Measurements from ENCODE around the gene HMGA1. TPM values are rescaled to one million over a fixed set of nuclear protein-coding genes. Genes with fewer than 3 reads are reported as not detected.
"Not testable (repeated sequence)": the region's sequence is repeated elsewhere in the genome, so short reads cannot be mapped to it uniquely, and the experiment has no call there.

Gene HMGA1
- polyA plus RNA-seq, 1 donor from 2014 or later: 31.5 TPM

- H3K79me2 ChIP-seq (replicated peaks; ENCODE audit: insufficient read depth, low read length); H4K20me1 ChIP-seq (ENCODE audit: insufficient read depth); H3K4me3 ChIP-seq (ENCODE audit: low read length); H3K4me2 ChIP-seq (ENCODE audit: low read length); H2AFZ ChIP-seq (ENCODE audit: low read depth, low read length); H3K36me3 ChIP-seq (ENCODE audit: insufficient read depth, low read length); H3K9me2 ChIP-seq (ENCODE audit: insufficient read depth, low read length); H3K27ac ChIP-seq (ENCODE audit: low read length); H3K9me3 ChIP-seq (ENCODE audit: low read length); H3K27me3 ChIP-seq (ENCODE audit: insufficient read depth, low read depth, low read length); H3F3A ChIP-seq (ENCODE audit: insufficient read depth, low read length, poor library complexity, severe bottlenecking); H3K9ac ChIP-seq (ENCODE audit: low read length): not testable (repeated sequence)
These were observed 26.8 kb downstream of the HMGA1 start for GRCh38 chr6:34263484-34263883.

GRCh38 chr6:34267746-34268145, 31.1 kb downstream of the HMGA1 start:
- no peak for TF ChIP-seq MXI1 (conservative IDR thresholded peaks at IDR 0.05; ENCODE audit: poor library complexity, severe bottlenecking)
- no peak for TF ChIP-seq EZH2 (IDR thresholded peaks at IDR 0.05; ENCODE audit: borderline replicate concordance, insufficient read depth, low read length, poor library complexity, severe bottlenecking)
- TF ChIP-seq EP300 (conservative IDR thresholded peaks at IDR 0.05; ENCODE audit: poor library complexity, severe bottlenecking): no peak
- no peak for TF ChIP-seq RAD21 (conservative IDR thresholded peaks at IDR 0.05)
- no peak for TF ChIP-seq CTCF (IDR thresholded peaks at IDR 0.05; ENCODE audit: poor library complexity, severe bottlenecking)
- no peak for TF ChIP-seq POLR2AphosphoS5 (IDR thresholded peaks at IDR 0.05)
- no peak for TF ChIP-seq REST (IDR thresholded peaks at IDR 0.05; ENCODE audit: borderline replicate concordance)
- no peak for TF ChIP-seq SMC3 (conservative IDR thresholded peaks at IDR 0.05; ENCODE audit: poor library complexity)
- TF ChIP-seq TAF1 (IDR thresholded peaks at IDR 0.05; ENCODE audit: low read depth): no peak
- no peak overlapping the region for H3K27ac ChIP-seq (ENCODE audit: low read length)
- H2AFZ ChIP-seq (ENCODE audit: low read depth, low read length): no peak overlapping the region
- H3F3A ChIP-seq (ENCODE audit: insufficient read depth, low read length, poor library complexity, severe bottlenecking): no peaks in the 10 kb centered on the region
- no peak overlapping the region for H3K4me3 ChIP-seq (ENCODE audit: low read length)
- H3K9me2 ChIP-seq (ENCODE audit: insufficient read depth, low read length): no peaks in the 10 kb centered on the region
- no peaks in the 10 kb centered on the region for H3K27me3 ChIP-seq (ENCODE audit: insufficient read depth, low read depth, low read length)
- H3K36me3 ChIP-seq (ENCODE audit: insufficient read depth, low read length): no peaks in the 10 kb centered on the region
- no peaks in the 10 kb centered on the region for H3K79me2 ChIP-seq (replicated peaks; ENCODE audit: insufficient read depth, low read length)
- no peak overlapping the region for H3K4me2 ChIP-seq (ENCODE audit: low read length)
- no peaks in the 10 kb centered on the region for H3K9me3 ChIP-seq (ENCODE audit: low read length)
- no peak overlapping the region for H3K9ac ChIP-seq (ENCODE audit: low read length)
- no peaks in the 10 kb centered on the region for H4K20me1 ChIP-seq (ENCODE audit: insufficient read depth)

- H3K27me3 ChIP-seq (ENCODE audit: insufficient read depth, low read depth, low read length); H3K4me3 ChIP-seq (ENCODE audit: low read length); H4K20me1 ChIP-seq (ENCODE audit: insufficient read depth); H3K9ac ChIP-seq (ENCODE audit: low read length); H3K4me2 ChIP-seq (ENCODE audit: low read length); H2AFZ ChIP-seq (ENCODE audit: low read depth, low read length); H3K36me3 ChIP-seq (ENCODE audit: insufficient read depth, low read length); H3K9me3 ChIP-seq (ENCODE audit: low read length); H3K27ac ChIP-seq (ENCODE audit: low read length); H3K79me2 ChIP-seq (replicated peaks; ENCODE audit: insufficient read depth, low read length); H3K9me2 ChIP-seq (ENCODE audit: insufficient read depth, low read length); H3F3A ChIP-seq (ENCODE audit: insufficient read depth, low read length, poor library complexity, severe bottlenecking): not testable (repeated sequence)
These were observed 32.5 kb downstream of the HMGA1 start for GRCh38 chr6:34269132-34269531.

- not testable (repeated sequence) for H3K9me2 ChIP-seq (ENCODE audit: insufficient read depth, low read length); H3F3A ChIP-seq (ENCODE audit: insufficient read depth, low read length, poor library complexity, severe bottlenecking); H3K36me3 ChIP-seq (ENCODE audit: insufficient read depth, low read length); H3K9me3 ChIP-seq (ENCODE audit: low read length); H3K27ac ChIP-seq (ENCODE audit: low read length); H3K9ac ChIP-seq (ENCODE audit: low read length); H4K20me1 ChIP-seq (ENCODE audit: insufficient read depth); H3K27me3 ChIP-seq (ENCODE audit: insufficient read depth, low read depth, low read length); H2AFZ ChIP-seq (ENCODE audit: low read depth, low read length); H3K4me2 ChIP-seq (ENCODE audit: low read length); H3K4me3 ChIP-seq (ENCODE audit: low read length); H3K79me2 ChIP-seq (replicated peaks; ENCODE audit: insufficient read depth, low read length)
These were observed 33.1 kb downstream of the HMGA1 start for GRCh38 chr6:34269658-34270341.
